HG03060 (cell line): ENCODE measurements around the gene CACNG6.
"Not testable (repeated sequence)": the region's sequence is repeated elsewhere in the genome, so short reads cannot be mapped to it uniquely, and the experiment has no call there.

Source experiments
- ATAC-seq: cut with Tn5 transposase; IDR thresholded peaks from one replicate; pipeline ENCODE4 v1.9.1; 2021; ENCODE audit warnings: low read depth, moderate number of reproducible peaks; ENCODE audit not compliant: unreplicated experiment

CACNG6 gene

GRCh38 chr19:53991224-53992113 is at the start of gene CACNG6:
Gene CACNG6, plus strand, starts transcription at chr19:53991637. Its CDS starts 1,241 bp downstream, at chr19:53992878.
- no peak for ATAC-seq

- ATAC-seq: no peak
These were observed 49.2 kb upstream of the CACNG6 start for GRCh38 chr19:53942001-53942786.

GRCh38 chr19:53944416-53944815 is 47.0 kb upstream of the CACNG6 start:
- no peak for ATAC-seq

- ATAC-seq: no peak
These were observed 46.5 kb upstream of the CACNG6 start for GRCh38 chr19:53944933-53945332.

GRCh38 chr19:53945441-53945840 is 46.0 kb upstream of the CACNG6 start:
- no peak for ATAC-seq

- no peak for ATAC-seq
These were observed 45.4 kb upstream of the CACNG6 start for GRCh38 chr19:53945998-53946397.

GRCh38 chr19:53947624-53948023 is 43.8 kb upstream of the CACNG6 start:
- ATAC-seq: no peak

- ATAC-seq: not testable (repeated sequence)
These were observed 42.8 kb upstream of the CACNG6 start for GRCh38 chr19:53948611-53949010.

GRCh38 chr19:53951436-53951835 is 40.0 kb upstream of the CACNG6 start:
- ATAC-seq: no peak

GRCh38 chr19:53951947-53952346 is 39.5 kb upstream of the CACNG6 start:
- no peak for ATAC-seq

- no peak for ATAC-seq
These were observed 38.1 kb upstream of the CACNG6 start for GRCh38 chr19:53953383-53953782.

- no peak for ATAC-seq
These were observed 33.8 kb upstream of the CACNG6 start for GRCh38 chr19:53957448-53958167.

- no peak for ATAC-seq
These were observed 33.3 kb upstream of the CACNG6 start for GRCh38 chr19:53958168-53958571.

GRCh38 chr19:53958823-53959757 is 32.3 kb upstream of the CACNG6 start:
- ATAC-seq: no peak

- no peak for ATAC-seq
These were observed 31.2 kb upstream of the CACNG6 start for GRCh38 chr19:53960187-53960586.

GRCh38 chr19:53960886-53961285 is 30.6 kb upstream of the CACNG6 start:
- no peak for ATAC-seq

GRCh38 chr19:53961523-53962356 is 29.7 kb upstream of the CACNG6 start:
- no peak for ATAC-seq

GRCh38 chr19:53962887-53963431 is 28.5 kb upstream of the CACNG6 start, which contains the start of gene CACNG8:
Gene CACNG8, plus strand, starts transcription at chr19:53962937.
- no peak for ATAC-seq

- ATAC-seq: no peak
These were observed 26.3 kb upstream of the CACNG6 start for GRCh38 chr19:53965091-53965490.
